ENCODE results near the gene ALOX12B.

GRCh38 chr17:8118769-8119580, 31.5 kb upstream of the ALOX12B start:
- TF ChIP-seq CTCF (IDR thresholded peaks at IDR 0.05) (peak; percentile 83 to 97 (median 90)), POLR2A (IDR thresholded peaks at IDR 0.05) (no peak), POLR2AphosphoS5 (IDR thresholded peaks at IDR 0.05) (peak in 1 of 3 donors; percentile 2), EP300 (IDR thresholded peaks at IDR 0.05; ENCODE audit: low read depth) (no peak)

All from transverse colon (tissue), 4 donors.